ENCODE results near the gene PSG3.
"Not testable (repeated sequence)": the region's sequence is repeated elsewhere in the genome, so short reads cannot be mapped to it uniquely, and the experiment has no call there.

Gene PSG3

GRCh38 chr19:42758667-42759066 lies 18.4 kb upstream of the PSG3 start:
- TF ChIP-seq, protein P1, sequence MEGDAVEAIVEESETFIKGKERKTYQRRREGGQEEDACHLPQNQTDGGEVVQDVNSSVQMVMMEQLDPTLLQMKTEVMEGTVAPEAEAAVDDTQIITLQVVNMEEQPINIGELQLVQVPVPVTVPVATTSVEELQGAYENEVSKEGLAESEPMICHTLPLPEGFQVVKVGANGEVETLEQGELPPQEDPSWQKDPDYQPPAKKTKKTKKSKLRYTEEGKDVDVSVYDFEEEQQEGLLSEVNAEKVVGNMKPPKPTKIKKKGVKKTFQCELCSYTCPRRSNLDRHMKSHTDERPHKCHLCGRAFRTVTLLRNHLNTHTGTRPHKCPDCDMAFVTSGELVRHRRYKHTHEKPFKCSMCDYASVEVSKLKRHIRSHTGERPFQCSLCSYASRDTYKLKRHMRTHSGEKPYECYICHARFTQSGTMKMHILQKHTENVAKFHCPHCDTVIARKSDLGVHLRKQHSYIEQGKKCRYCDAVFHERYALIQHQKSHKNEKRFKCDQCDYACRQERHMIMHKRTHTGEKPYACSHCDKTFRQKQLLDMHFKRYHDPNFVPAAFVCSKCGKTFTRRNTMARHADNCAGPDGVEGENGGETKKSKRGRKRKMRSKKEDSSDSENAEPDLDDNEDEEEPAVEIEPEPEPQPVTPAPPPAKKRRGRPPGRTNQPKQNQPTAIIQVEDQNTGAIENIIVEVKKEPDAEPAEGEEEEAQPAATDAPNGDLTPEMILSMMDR (IDR thresholded peaks at IDR 0.05; ENCODE audit: control insufficient read depth, extremely low read depth, insufficient read depth) = peak; percentile 29
- DNase-seq (ENCODE audit: low read depth) = not testable (repeated sequence)

GRCh38 chr19:42752246-42752645 lies 12.0 kb upstream of the PSG3 start:
- not testable (repeated sequence) for H3K4me3 ChIP-seq (ENCODE audit: low read depth, low read length); DNase-seq (ENCODE audit: low read depth)

More at GRCh38 chr19:42758667-42759066, 18.4 kb upstream of the PSG3 start:
- not testable (repeated sequence) for H3K4me3 ChIP-seq (ENCODE audit: low read depth, low read length)

GRCh38 chr19:42741726-42742607 lies 1.7 kb upstream of the PSG3 start:
- not testable (repeated sequence) for DNase-seq (ENCODE audit: low read depth); H3K4me3 ChIP-seq (ENCODE audit: low read depth, low read length)
- TF ChIP-seq, protein P1 (IDR thresholded peaks at IDR 0.05; ENCODE audit: control insufficient read depth, extremely low read depth, insufficient read depth) = peak; percentile 36

DNA sequence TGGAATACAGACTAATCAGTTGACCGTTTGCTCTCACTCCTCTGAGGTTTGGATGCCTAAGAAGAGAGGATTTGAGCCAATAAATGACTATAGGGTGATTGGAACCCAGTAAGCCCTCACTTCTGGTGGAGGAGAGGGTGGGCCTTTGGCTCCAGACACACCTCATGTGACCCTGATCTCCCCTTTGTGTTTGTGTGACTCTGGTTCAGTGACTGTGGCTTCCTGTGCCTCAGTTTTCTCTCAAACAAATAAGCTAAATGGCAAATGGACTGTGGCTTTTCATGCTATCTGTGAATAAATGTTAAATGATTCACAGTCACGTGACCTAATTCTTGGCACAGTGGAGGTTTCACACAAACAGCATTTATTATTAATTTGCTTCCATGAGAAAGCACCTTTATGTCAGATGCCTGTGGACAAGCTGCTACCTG lies 2.7 kb downstream of the PSG3 start:
- not testable (repeated sequence) for DNase-seq (ENCODE audit: low read depth); H3K4me3 ChIP-seq (ENCODE audit: low read depth, low read length)

DNA sequence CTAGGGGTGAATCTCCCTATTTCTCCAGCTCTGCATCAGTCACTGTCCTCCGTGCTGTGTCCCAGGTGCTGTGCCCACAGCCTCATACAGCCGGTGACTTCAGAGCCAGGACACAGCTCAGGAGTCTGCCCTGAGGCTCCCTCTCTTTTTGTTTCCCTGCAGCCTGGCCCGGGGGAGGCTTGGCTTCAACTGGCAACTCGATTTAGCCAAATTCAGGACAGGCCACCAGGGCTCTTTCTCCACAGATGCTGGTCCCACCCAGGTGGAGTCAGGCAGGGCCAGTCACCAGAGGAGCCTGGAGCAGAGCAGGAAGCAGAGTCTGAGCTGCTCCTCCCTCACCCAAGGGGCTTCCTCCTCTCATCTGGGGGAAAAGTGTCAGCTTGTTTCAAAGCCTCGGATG lies 11.9 kb downstream of the PSG3 start:
- H3K4me3 ChIP-seq (ENCODE audit: low read depth, low read length); DNase-seq (ENCODE audit: low read depth): not testable (repeated sequence)

- DNase-seq (ENCODE audit: low read depth); H3K4me3 ChIP-seq (ENCODE audit: low read depth, low read length): not testable (repeated sequence)
These were observed 26.3 kb downstream of the PSG3 start for GRCh38 chr19:42714000-42714399.

- not testable (repeated sequence) for H3K4me3 ChIP-seq (ENCODE audit: low read depth, low read length); DNase-seq (ENCODE audit: low read depth)
These were observed 27.5 kb downstream of the PSG3 start for GRCh38 chr19:42712753-42713152.

DNA sequence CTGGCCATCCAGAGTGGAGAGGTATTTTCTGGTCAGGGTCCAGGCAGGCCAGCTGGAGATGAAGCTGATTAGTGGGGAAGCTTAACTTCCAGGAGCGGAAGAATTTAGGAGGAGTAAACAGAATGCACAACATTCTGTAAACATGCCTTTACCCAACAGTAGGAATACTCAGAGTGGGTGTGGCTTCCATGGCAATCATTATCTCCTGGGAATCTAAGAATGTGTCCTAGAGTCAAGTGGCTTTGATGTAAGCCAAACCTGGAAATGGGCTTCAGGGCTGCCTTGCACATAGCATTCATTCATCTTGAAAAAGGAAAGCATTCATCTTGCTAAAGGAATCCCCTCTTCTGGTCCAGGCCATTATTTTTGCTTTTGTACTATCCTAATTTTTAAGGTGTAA lies 29.3 kb downstream of the PSG3 start:
- not testable (repeated sequence) for DNase-seq (ENCODE audit: low read depth); H3K4me3 ChIP-seq (ENCODE audit: low read depth, low read length)

GRCh38 chr19:42697884-42698283 lies 42.4 kb downstream of the PSG3 start:
- no peak for DNase-seq (ENCODE audit: low read depth)
- H3K4me3 ChIP-seq (ENCODE audit: low read depth, low read length) = no peak overlapping the region
- TF ChIP-seq, protein P1 (IDR thresholded peaks at IDR 0.05; ENCODE audit: control insufficient read depth, extremely low read depth, insufficient read depth) = no peak

DNA sequence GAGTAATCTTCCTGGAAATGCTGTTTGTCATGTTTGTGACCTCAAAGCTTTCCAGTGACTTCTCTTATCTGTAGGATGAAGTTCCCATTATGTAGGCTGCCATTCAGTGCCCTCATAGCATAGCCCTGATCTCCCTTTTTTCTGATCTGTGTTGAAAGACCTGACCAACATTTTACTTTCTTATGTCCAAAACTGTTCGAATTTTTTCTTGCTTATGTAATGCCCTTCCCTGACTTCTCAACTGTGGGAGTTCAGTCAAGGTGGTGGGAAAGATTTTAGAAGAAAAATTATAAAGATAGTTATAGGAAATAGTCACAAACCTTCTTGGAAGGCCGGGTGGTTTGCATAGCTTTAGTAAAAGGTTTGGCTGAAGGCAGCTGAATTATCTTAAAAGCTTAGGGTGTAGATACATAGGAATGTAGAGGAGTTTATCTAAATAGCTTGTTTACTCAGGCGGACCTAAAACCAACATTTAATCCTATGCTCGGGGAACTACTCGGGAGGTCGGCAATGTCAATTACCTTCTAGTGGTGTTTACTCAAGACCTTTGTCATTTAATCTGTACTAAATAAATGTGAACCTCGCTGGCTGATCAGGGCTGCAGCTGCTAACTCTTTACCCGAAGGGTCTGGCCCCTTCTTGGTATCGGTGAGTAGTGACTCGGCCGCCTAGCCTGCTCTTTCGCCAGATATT lies 44.3 kb downstream of the PSG3 start:
- TF ChIP-seq, protein P1 (IDR thresholded peaks at IDR 0.05; ENCODE audit: control insufficient read depth, extremely low read depth, insufficient read depth) = no peak
- no peak overlapping the region for H3K4me3 ChIP-seq (ENCODE audit: low read depth, low read length)
- no peak for DNase-seq (ENCODE audit: low read depth)
